ENCODE results near the gene TBC1D24.

DNA sequence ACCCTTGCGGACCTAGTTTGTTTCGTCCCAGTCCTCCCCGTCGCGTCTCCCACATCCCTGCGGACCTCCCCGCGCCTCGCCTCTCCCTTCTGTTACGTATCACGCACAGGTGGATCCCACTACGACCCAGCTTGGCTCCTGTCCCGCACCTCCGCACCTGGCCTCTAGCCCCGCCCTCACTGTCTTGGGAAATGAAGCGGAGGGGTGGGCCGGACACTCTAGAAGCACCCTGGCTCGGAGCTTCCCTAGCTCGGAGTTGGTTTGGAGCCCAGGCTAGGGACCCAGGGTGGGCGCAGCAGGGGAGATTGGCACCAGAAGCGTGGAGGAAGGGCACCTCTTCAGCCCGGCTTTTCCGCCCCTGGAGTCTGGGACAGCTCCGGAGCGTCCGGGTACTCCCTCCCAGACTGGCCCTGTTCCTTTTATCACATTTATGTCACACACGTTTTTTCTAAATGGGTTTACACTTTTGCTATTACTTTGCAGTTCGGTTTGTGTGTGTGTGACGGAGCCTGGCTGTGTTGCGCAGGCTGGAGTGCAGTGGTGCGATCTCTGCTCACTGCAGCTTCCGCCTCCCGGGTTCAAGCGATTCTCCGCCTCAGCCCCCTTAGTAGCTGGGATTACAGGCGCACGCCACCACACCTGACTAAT lies 57.7 kb downstream of the TBC1D24 start:
- TF ChIP-seq POLR2A (IDR thresholded peaks at IDR 0.05) (peak; percentile 43), CTCF (IDR thresholded peaks at IDR 0.05) (peak in 1 of 3 donors; percentile 17)

Measured in breast epithelium (tissue), 3 donors.